Panc1 (cell line): ENCODE measurements around the gene ETV4. TPM values are rescaled to one million over a fixed set of nuclear protein-coding genes. Genes with fewer than 3 reads are reported as not detected.

Experiments
- ATAC-seq: fragments of 200-7000 bp; cut with Tn5 transposase; 2 replicates; pipeline ENCODE4 v1.9.1; 2020; ENCODE audit warnings: mild to moderate bottlenecking, moderate library complexity
- BruUV-seq: library from RNA; stranded (reverse); fragments of 400-500 nt; replicated peaks from 2 replicates; lab custom pipeline; 2021; lab: Mats Ljungman, UMichigan
- CTCF ChIA-PET: fragments of 300-600 bp; sonication (Branson Sonifier 250); formaldehyde crosslinking; loops from one replicate; lab custom pipeline; 2022; ENCODE audit warnings: antibody characterized with exemption; lab: Charles Lee
- POLR2A ChIA-PET: fragments of 300-600 bp; sonication (Branson Sonifier 250); formaldehyde crosslinking; loops from one replicate; lab custom pipeline; 2022; ENCODE audit warnings: antibody characterized with exemption; lab: Charles Lee
- DNase-seq: peaks from one replicate; pipeline ENCODE4 v3.0.0-alpha.2; 2010; ENCODE audit warnings: low read depth, low spot score
- H3K27ac ChIP-seq: 2 replicates; pipeline ENCODE4 v1.5.1; 2011; ENCODE audit warnings: mild to moderate bottlenecking, low read length, inconsistent platforms
- H3K27me3 ChIP-seq: fragments of 200-500 bp; sonication (Bioruptor generic); 2 replicates; pipeline ENCODE4 v1.6.0; 2014; ENCODE audit warnings: low read length, inconsistent platforms; ENCODE audit not compliant: control insufficient read depth, insufficient read depth
- H3K36me3 ChIP-seq: fragments of 200-500 bp; sonication (Bioruptor generic); 2 replicates; pipeline ENCODE4 v1.5.1; 2014; ENCODE audit warnings: inconsistent platforms, mild to moderate bottlenecking, low read length, moderate library complexity; ENCODE audit not compliant: control insufficient read depth, insufficient read depth
- H3K4me1 ChIP-seq: 2 replicates; pipeline ENCODE4 v1.5.1; 2011; ENCODE audit warnings: inconsistent platforms, mild to moderate bottlenecking, low read length, moderate library complexity; ENCODE audit not compliant: control insufficient read depth, insufficient read depth
- H3K4me3 ChIP-seq, 2 experiments: 2 replicates each; pipeline ENCODE4 v1.5.1; 2011 to 2012; ENCODE audit warnings: low read depth in 2 of 2, low read length in 2 of 2, mild to moderate bottlenecking in 2 of 2, inconsistent platforms in 1 of 2, moderate library complexity in 1 of 2
- H3K9me3 ChIP-seq: fragments of 200-500 bp; sonication (Bioruptor generic); 2 replicates; pipeline ENCODE4 v1.5.1; 2014; ENCODE audit warnings: low read depth, mild to moderate bottlenecking, inconsistent platforms, low read length, moderate library complexity; ENCODE audit not compliant: control insufficient read depth, insufficient read depth
- CTCF ChIP-seq: fragments of 450-650 bp; IDR thresholded peaks from 2 replicates; pipeline ENCODE4 v1.5.1; 2017; ENCODE audit warnings: mild to moderate bottlenecking
- POLR2AphosphoS5 ChIP-seq: IDR thresholded peaks from 2 replicates; pipeline ENCODE4 v1.6.1; 2012; ENCODE audit warnings: mild to moderate bottlenecking, low read depth, low read length, moderate library complexity
- REST ChIP-seq, 2 experiments: IDR thresholded peaks; 2 replicates each; pipeline ENCODE4 v1.6.1; 2011 to 2012; ENCODE audit warnings: low read depth in 2 of 2, control low read depth in 1 of 2, low read length in 1 of 2, mild to moderate bottlenecking in 1 of 2, moderate library complexity in 1 of 2; ENCODE audit not compliant: insufficient read depth in 1 of 2
- SIN3A ChIP-seq: IDR thresholded peaks from 2 replicates; pipeline ENCODE4 v1.6.1; 2012; ENCODE audit warnings: low read depth, mild to moderate bottlenecking, low read length, moderate library complexity, borderline replicate concordance; ENCODE audit not compliant: insufficient read depth
- TCF7L2 ChIP-seq: IDR thresholded peaks from 2 replicates; pipeline ENCODE4 v1.6.1; 2011; ENCODE audit warnings: mild to moderate bottlenecking, low read depth, low read length, inconsistent platforms
- in situ Hi-C: cut with HindIII; loops from 2 replicates; pipeline ENCODE4 v1.10.0; 2016; ENCODE audit warnings: low sequenced_read_pairs, low pct_unique_long_range_greater_than_20kb
- intact Hi-C: fragments of 100-400 bp; cut with micrococcal nuclease; formaldehyde crosslinking; loops from one replicate; pipeline ENCODE4 v1.10.0; 2022; ENCODE audit not compliant: unreplicated experiment
- total RNA-seq: library from RNA; stranded (reverse); gene quantifications from one replicate; pipeline ENCODE4 v1.2.1, GENCODE V29; 2021; ENCODE audit not compliant: unreplicated experiment

Gene ETV4
- total RNA-seq, 1 experiment from 2014 or later, result 8.3 TPM

DNA sequence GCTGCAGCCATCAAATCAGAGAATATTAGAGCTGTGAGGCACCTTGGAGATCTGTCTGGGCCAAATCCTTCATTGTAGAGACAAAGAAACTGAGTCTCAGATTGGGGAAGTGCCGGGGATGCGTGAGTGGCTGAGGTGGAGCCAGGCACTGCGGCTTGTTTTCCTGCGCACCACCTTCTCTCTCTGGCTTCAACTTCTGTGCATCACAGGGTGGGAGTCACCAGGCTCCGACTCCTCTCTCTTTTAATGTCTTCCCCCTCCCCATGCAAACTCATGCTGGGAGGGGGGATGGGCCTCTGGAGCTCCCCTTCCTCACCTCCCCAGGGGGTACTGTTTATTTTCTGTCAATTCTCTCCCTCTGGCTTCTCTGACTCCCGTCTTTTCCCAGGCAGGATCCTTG is 8.7 kb upstream of the ETV4 start:
- Histone ChIP-seq H3K36me3 (no peaks in the 10 kb centered on the region), H3K4me3 (no peak overlapping the region), H3K27ac (no peak overlapping the region), H3K9me3 (no peaks in the 10 kb centered on the region), H3K27me3 (no peaks in the 10 kb centered on the region), H3K4me1 (no peaks in the 10 kb centered on the region)
- CTCF ChIA-PET, result no interaction called here
- BruUV-seq, result no TSS peak
- in situ Hi-C loops (no loop called here), intact Hi-C loops (no loop called here)
- no peak for ATAC-seq
- POLR2A ChIA-PET, result no interaction called here
- DNase-seq, result no peak
- no peak for TF ChIP-seq POLR2AphosphoS5
- no peak for TF ChIP-seq CTCF
- no peak for TF ChIP-seq REST (IDR thresholded peaks at IDR 0.05; ENCODE audit: insufficient read depth in 1 of 2, low read depth in 2 of 2, low read length in 1 of 2)
- no peak for TF ChIP-seq TCF7L2
- TF ChIP-seq SIN3A, result no peak

GRCh38 chr17:43553573-43553972 is 7.4 kb upstream of the ETV4 start:
- ATAC-seq (no peak), DNase-seq (no peak)
- in situ Hi-C loops, result no loop called here
- Histone ChIP-seq H3K27me3 (no peaks in the 10 kb centered on the region), H3K27ac (no peak overlapping the region), H3K4me3 (no peak overlapping the region), H3K4me1 (no peaks in the 10 kb centered on the region), H3K36me3 (no peaks in the 10 kb centered on the region), H3K9me3 (no peaks in the 10 kb centered on the region)
- TF ChIP-seq REST (IDR thresholded peaks at IDR 0.05; ENCODE audit: insufficient read depth in 1 of 2, low read depth in 2 of 2, low read length in 1 of 2) (no peak), SIN3A (no peak), CTCF (no peak), POLR2AphosphoS5 (no peak), TCF7L2 (no peak)
- ChIA-PET CTCF (no interaction called here), POLR2A (no interaction called here)
- intact Hi-C loops, result no loop called here
- no TSS peak for BruUV-seq
